ENCODE measurements around the gene FCHSD1.

FCHSD1 gene

GRCh38 chr5:141605523-141606277 lies 45.5 kb downstream of the FCHSD1 start:
- H3K4me3 ChIP-seq (ENCODE audit: low read depth, low read length), result no peak overlapping the region

GRCh38 chr5:141603923-141604717 lies 47.1 kb downstream of the FCHSD1 start:
- H3K4me3 ChIP-seq (ENCODE audit: low read depth, low read length), result no peak overlapping the region
- no peak for TF ChIP-seq CTCF (IDR thresholded peaks at IDR 0.05; ENCODE audit: low read depth, low read length)

More at GRCh38 chr5:141605523-141606277, 45.5 kb downstream of the FCHSD1 start:
- TF ChIP-seq CTCF (IDR thresholded peaks at IDR 0.05; ENCODE audit: low read depth, low read length), result no peak

GRCh38 chr5:141602606-141603005 lies 48.6 kb downstream of the FCHSD1 start:
- no peak for TF ChIP-seq CTCF (IDR thresholded peaks at IDR 0.05; ENCODE audit: low read depth, low read length)
- H3K4me3 ChIP-seq (ENCODE audit: low read depth, low read length), result no peak overlapping the region

- TF ChIP-seq CTCF (IDR thresholded peaks at IDR 0.05; ENCODE audit: low read depth, low read length), result no peak
- H3K4me3 ChIP-seq (ENCODE audit: low read depth, low read length), result no peak overlapping the region
These were observed 52.5 kb downstream of the FCHSD1 start for GRCh38 chr5:141598391-141599345.

GRCh38 chr5:141597814-141598213 lies 53.4 kb downstream of the FCHSD1 start:
- H3K4me3 ChIP-seq (ENCODE audit: low read depth, low read length), result no peak overlapping the region
- no peak for TF ChIP-seq CTCF (IDR thresholded peaks at IDR 0.05; ENCODE audit: low read depth, low read length)

- TF ChIP-seq CTCF (IDR thresholded peaks at IDR 0.05; ENCODE audit: low read depth, low read length), result no peak
- H3K4me3 ChIP-seq (ENCODE audit: low read depth, low read length), result no peak overlapping the region
These were observed 53.8 kb downstream of the FCHSD1 start for GRCh38 chr5:141597394-141597793.

All from WI38 (cell line).